GM21367 (cell line): Measurements from ENCODE around the gene ADAM19.

Experiments
- ATAC-seq: cut with Tn5 transposase; IDR thresholded peaks from one replicate; pipeline ENCODE4 v1.9.1; 2021; ENCODE audit not compliant: unreplicated experiment

Gene ADAM19

GRCh38 chr5:157597277-157597676 lies 21.7 kb upstream of the ADAM19 start:
- ATAC-seq = no peak

GRCh38 chr5:157596487-157596886 lies 20.9 kb upstream of the ADAM19 start:
- peak; percentile 75 for ATAC-seq

- no peak for ATAC-seq
Measured at GRCh38 chr5:157594675-157595459, 19.3 kb upstream of the ADAM19 start.

- ATAC-seq = no peak
Measured at GRCh38 chr5:157594257-157594656, 18.7 kb upstream of the ADAM19 start.

- ATAC-seq = no peak
Measured at GRCh38 chr5:157593052-157593757, 17.6 kb upstream of the ADAM19 start.

GRCh38 chr5:157592594-157592993 lies 17.0 kb upstream of the ADAM19 start:
- no peak for ATAC-seq

- ATAC-seq = no peak
Measured at GRCh38 chr5:157590478-157590877, 14.9 kb upstream of the ADAM19 start.

- no peak for ATAC-seq
Measured at GRCh38 chr5:157584628-157585027, 9.1 kb upstream of the ADAM19 start.

GRCh38 chr5:157582731-157583620 lies 7.4 kb upstream of the ADAM19 start:
- peak; percentile 49 for ATAC-seq

- ATAC-seq = no peak
Measured at GRCh38 chr5:157581901-157582300, 6.3 kb upstream of the ADAM19 start.

- ATAC-seq = no peak
Measured at GRCh38 chr5:157578079-157578780, 2.7 kb upstream of the ADAM19 start.

- no peak for ATAC-seq
Measured at GRCh38 chr5:157576678-157577077, 1.1 kb upstream of the ADAM19 start.

- ATAC-seq = no peak
Measured at GRCh38 chr5:157574456-157575380, 857 bp downstream of the ADAM19 start.

GRCh38 chr5:157571357-157571827 lies 4.2 kb downstream of the ADAM19 start:
- ATAC-seq = peak; percentile 93

GRCh38 chr5:157570531-157571200 lies 4.9 kb downstream of the ADAM19 start:
- ATAC-seq = peak; percentile 1

- ATAC-seq = no peak
Measured at GRCh38 chr5:157568720-157569119, 6.9 kb downstream of the ADAM19 start.

- no peak for ATAC-seq
Measured at GRCh38 chr5:157568222-157568621, 7.4 kb downstream of the ADAM19 start.

GRCh38 chr5:157566902-157567489 lies 8.6 kb downstream of the ADAM19 start:
- no peak for ATAC-seq
